Activated CD4-positive, alpha-beta T cell treated with anti-CD3 and anti-CD28 coated beads, Interleukin-2, amount 10 ng/mL, durations not matched to agents 7 days and 5 days (primary cell): ENCODE measurements around the gene SEPTIN5. TPM values are rescaled to one million over a fixed set of nuclear protein-coding genes. Genes with fewer than 3 reads are reported as not detected.

Experiments
- CTCF ChIA-PET: fragments of 350-600 bp; sonication (Branson Sonifier 250); formaldehyde crosslinking; loops from one replicate; lab custom pipeline; 2021; ENCODE audit warnings: antibody characterized with exemption; lab: Charles Lee
- POLR2A ChIA-PET: fragments of 350-600 bp; sonication (Branson Sonifier 250); formaldehyde crosslinking; loops from one replicate; lab custom pipeline; 2021; ENCODE audit warnings: antibody characterized with exemption; lab: Charles Lee
- DNase-seq: peaks from one replicate; pipeline ENCODE4 v3.0.0-alpha.2; 2020
- H3K27ac Mint-ChIP-seq: one replicate; pipeline ENCODE4 v1.8.0; 2021; ENCODE audit warnings: mild to moderate bottlenecking, moderate library complexity, mixed read lengths
- H3K27me3 Mint-ChIP-seq: one replicate; pipeline ENCODE4 v1.8.0; 2021; ENCODE audit warnings: mixed read lengths
- H3K36me3 Mint-ChIP-seq: one replicate; pipeline ENCODE4 v1.8.0; 2021; ENCODE audit warnings: low read depth, mixed read lengths
- H3K4me1 Mint-ChIP-seq: one replicate; pipeline ENCODE4 v1.8.0; 2021; ENCODE audit warnings: mixed read lengths
- H3K4me3 Mint-ChIP-seq: one replicate; pipeline ENCODE4 v1.8.0; 2021; ENCODE audit warnings: mild to moderate bottlenecking, moderate library complexity, mixed read lengths
- H3K9me3 Mint-ChIP-seq: one replicate; pipeline ENCODE4 v1.8.0; 2021; ENCODE audit warnings: mixed read lengths
- total RNA-seq, 2 experiments: library from RNA; stranded (reverse); gene quantifications; one replicate each; pipeline ENCODE4 v1.2.3, GENCODE V29; 2021

The SEPTIN5 gene
- total RNA-seq, 2 experiments from 2014 or later = not detected

GRCh38 chr22:19764636-19765476 lies 50.6 kb downstream of the SEPTIN5 start:
- Mint-ChIP-seq H3K27ac (no peak overlapping the region), H3K36me3 (peaks cover 3% of the 10 kb centered on the region), H3K27me3 (peaks cover 70% of the 10 kb centered on the region), H3K9me3 (no peaks in the 10 kb centered on the region), H3K4me1 (peaks cover 21% of the 10 kb centered on the region), H3K4me3 (peak overlapping the region; percentile 12)
- no peak for DNase-seq
- ChIA-PET POLR2A (no interaction called here), CTCF (interaction anchor here (1.2 to 1.3 kb wide), 2 partner anchors 35 to 145 kb away, joined by 4 read pairs; no protein-coding TSS in a partner anchor)

GRCh38 chr22:19765477-19766239 lies 51.4 kb downstream of the SEPTIN5 start:
- H3K27ac Mint-ChIP-seq = no peak overlapping the region
- DNase-seq = peak; percentile 26
- H3K9me3 Mint-ChIP-seq = no peaks in the 10 kb centered on the region
- CTCF ChIA-PET = interaction anchor here (1.2 kb wide), 1 partner anchor 144 kb away, joined by 4 read pairs; no protein-coding TSS in a partner anchor
- H3K4me3 Mint-ChIP-seq = peak overlapping the region; percentile 57
- peaks cover 67% of the 10 kb centered on the region for H3K27me3 Mint-ChIP-seq
- no peaks in the 10 kb centered on the region for H3K36me3 Mint-ChIP-seq
- POLR2A ChIA-PET = no interaction called here
- peaks cover 17% of the 10 kb centered on the region for H3K4me1 Mint-ChIP-seq

- H3K4me1 Mint-ChIP-seq = peaks cover 17% of the 10 kb centered on the region
- H3K9me3 Mint-ChIP-seq = no peaks in the 10 kb centered on the region
- H3K27ac Mint-ChIP-seq = no peak overlapping the region
- POLR2A ChIA-PET = no interaction called here
- H3K27me3 Mint-ChIP-seq = peaks cover 67% of the 10 kb centered on the region
- DNase-seq = no peak
- no peak overlapping the region for H3K4me3 Mint-ChIP-seq
- H3K36me3 Mint-ChIP-seq = no peaks in the 10 kb centered on the region
- CTCF ChIA-PET = interaction anchor here (0.6 to 1.2 kb wide), 2 partner anchors 144 to 1290 kb away, joined by 3 to 4 read pairs; no protein-coding TSS in a partner anchor
These were observed 51.9 kb downstream of the SEPTIN5 start for GRCh38 chr22:19766240-19766510.

GRCh38 chr22:19766511-19767426 lies 52.5 kb downstream of the SEPTIN5 start:
- Mint-ChIP-seq H3K36me3 (no peaks in the 10 kb centered on the region), H3K27ac (no peak overlapping the region), H3K4me1 (peaks cover 15% of the 10 kb centered on the region), H3K27me3 (peaks cover 65% of the 10 kb centered on the region), H3K9me3 (no peaks in the 10 kb centered on the region), H3K4me3 (no peak overlapping the region)
- peak; percentile 52 for DNase-seq
- CTCF ChIA-PET = interaction anchor here (0.6 kb wide), 1 partner anchor 1290 kb away, joined by 3 read pairs; no protein-coding TSS in a partner anchor
- POLR2A ChIA-PET = no interaction called here

- Mint-ChIP-seq H3K9me3 (no peaks in the 10 kb centered on the region), H3K4me3 (no peak overlapping the region), H3K4me1 (peaks cover 15% of the 10 kb centered on the region), H3K27me3 (peaks cover 66% of the 10 kb centered on the region), H3K27ac (no peak overlapping the region), H3K36me3 (no peaks in the 10 kb centered on the region)
- DNase-seq = no peak
- CTCF ChIA-PET = no interaction called here
- POLR2A ChIA-PET = no interaction called here
These were observed 53.4 kb downstream of the SEPTIN5 start for GRCh38 chr22:19767427-19768341.

- DNase-seq = no peak
- Mint-ChIP-seq H3K9me3 (no peaks in the 10 kb centered on the region), H3K4me3 (no peak overlapping the region), H3K27ac (no peak overlapping the region), H3K4me1 (peaks cover 15% of the 10 kb centered on the region), H3K27me3 (peaks cover 53% of the 10 kb centered on the region), H3K36me3 (no peaks in the 10 kb centered on the region)
- ChIA-PET CTCF (no interaction called here), POLR2A (interaction anchor here (0.6 kb wide), 1 partner anchor 174 kb away, joined by 3 read pairs; no protein-coding TSS in a partner anchor)
These were observed 55.1 kb downstream of the SEPTIN5 start for GRCh38 chr22:19769393-19769715.

- Mint-ChIP-seq H3K4me1 (peaks cover 10% of the 10 kb centered on the region), H3K27ac (no peak overlapping the region), H3K9me3 (no peaks in the 10 kb centered on the region), H3K36me3 (no peaks in the 10 kb centered on the region), H3K27me3 (peaks cover 45% of the 10 kb centered on the region), H3K4me3 (no peak overlapping the region)
- CTCF ChIA-PET = interaction anchor here (0.8 kb wide), 1 partner anchor 8 kb away, joined by 3 read pairs; no protein-coding TSS in a partner anchor
- POLR2A ChIA-PET = no interaction called here
- DNase-seq = no peak
These were observed 56.3 kb downstream of the SEPTIN5 start for GRCh38 chr22:19770349-19771220.

GRCh38 chr22:19772422-19772672 lies 58.0 kb downstream of the SEPTIN5 start:
- Mint-ChIP-seq H3K36me3 (no peaks in the 10 kb centered on the region), H3K27ac (no peak overlapping the region), H3K9me3 (no peaks in the 10 kb centered on the region), H3K27me3 (peaks cover 38% of the 10 kb centered on the region), H3K4me3 (no peak overlapping the region), H3K4me1 (peaks cover 12% of the 10 kb centered on the region)
- ChIA-PET POLR2A (no interaction called here), CTCF (no interaction called here)
- no peak for DNase-seq

Other genes with a start within 250 kb of the SEPTIN5 start
- 100 to 1,000 TPM in 1 of 2 experiments, 10 to 100 TPM in 1; 93.1 to 114 TPM for gene UFD1, start 235.3 kb upstream of the SEPTIN5 start, total RNA-seq
- gene CDC45, start 234.6 kb upstream of the SEPTIN5 start, total RNA-seq = 10 to 100 TPM; 59.5 to 65.7 TPM
- gene CLDN5, start 190.1 kb upstream of the SEPTIN5 start, total RNA-seq = under 1 TPM; 0.25 to 0.40 TPM
- not detected for gene GP1BB, start 9.0 kb downstream of the SEPTIN5 start, total RNA-seq
- gene TBX1, start 46.3 kb downstream of the SEPTIN5 start, total RNA-seq = not detected
- gene GNB1L, start 140.4 kb downstream of the SEPTIN5 start, total RNA-seq = 1 to 10 TPM; 5.3 to 7.3 TPM
- gene RTL10, start 140.4 kb downstream of the SEPTIN5 start, total RNA-seq = 10 to 100 TPM; 21.4 to 21.5 TPM
- 10 to 100 TPM; 71.8 to 74.8 TPM for gene COMT, start 227.3 kb downstream of the SEPTIN5 start, total RNA-seq
- 10 to 100 TPM; 19.3 to 21.9 TPM for gene TXNRD2, start 227.3 kb downstream of the SEPTIN5 start, total RNA-seq